22Rv1 (cell line): ENCODE results near the gene NCDN.

Experiments used
- ZFX ChIP-seq: fragments of 450-650 bp; IDR thresholded peaks from 2 replicates; pipeline ENCODE4 v1.6.1; 2017; ENCODE audit warnings: antibody characterized with exemption, borderline replicate concordance
- TF ChIP-seq, protein P1 (sequence below): fragments of 450-650 bp; IDR thresholded peaks from 2 replicates; pipeline ENCODE4 v1.5.1; 2017; ENCODE audit warnings: mild to moderate bottlenecking

DNA sequence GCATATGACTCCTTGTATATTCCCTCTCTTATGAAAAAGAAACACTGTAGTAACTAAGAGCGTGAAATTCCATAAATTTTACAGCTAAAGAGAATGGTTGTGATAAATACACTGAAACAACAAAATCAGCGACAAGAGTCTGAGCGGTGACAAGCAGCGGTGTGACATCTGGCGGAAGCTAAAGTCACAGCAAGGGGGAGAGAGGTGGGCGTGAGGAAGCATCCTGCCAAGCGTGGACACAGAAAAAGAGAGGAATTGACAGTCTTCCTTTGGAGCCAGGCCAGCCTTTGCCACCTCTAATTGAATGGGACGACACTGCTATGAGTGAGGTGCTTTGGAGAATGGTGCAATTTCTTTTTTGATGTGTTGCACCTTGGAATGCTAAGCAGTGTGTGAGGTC, 57.8 kb downstream of the NCDN start:
- TF ChIP-seq, protein P1, sequence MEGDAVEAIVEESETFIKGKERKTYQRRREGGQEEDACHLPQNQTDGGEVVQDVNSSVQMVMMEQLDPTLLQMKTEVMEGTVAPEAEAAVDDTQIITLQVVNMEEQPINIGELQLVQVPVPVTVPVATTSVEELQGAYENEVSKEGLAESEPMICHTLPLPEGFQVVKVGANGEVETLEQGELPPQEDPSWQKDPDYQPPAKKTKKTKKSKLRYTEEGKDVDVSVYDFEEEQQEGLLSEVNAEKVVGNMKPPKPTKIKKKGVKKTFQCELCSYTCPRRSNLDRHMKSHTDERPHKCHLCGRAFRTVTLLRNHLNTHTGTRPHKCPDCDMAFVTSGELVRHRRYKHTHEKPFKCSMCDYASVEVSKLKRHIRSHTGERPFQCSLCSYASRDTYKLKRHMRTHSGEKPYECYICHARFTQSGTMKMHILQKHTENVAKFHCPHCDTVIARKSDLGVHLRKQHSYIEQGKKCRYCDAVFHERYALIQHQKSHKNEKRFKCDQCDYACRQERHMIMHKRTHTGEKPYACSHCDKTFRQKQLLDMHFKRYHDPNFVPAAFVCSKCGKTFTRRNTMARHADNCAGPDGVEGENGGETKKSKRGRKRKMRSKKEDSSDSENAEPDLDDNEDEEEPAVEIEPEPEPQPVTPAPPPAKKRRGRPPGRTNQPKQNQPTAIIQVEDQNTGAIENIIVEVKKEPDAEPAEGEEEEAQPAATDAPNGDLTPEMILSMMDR = no peak
- TF ChIP-seq ZFX = no peak
